CD14-positive monocyte (primary cell): ENCODE measurements around the gene HSD11B2. TPM values are rescaled to one million over a fixed set of nuclear protein-coding genes. Genes with fewer than 3 reads are reported as not detected.

ENCODE experiments used
- DNase-seq, 3 donors: peaks; one replicate each; pipeline ENCODE4 v3.0.0-alpha.2; 2011 to 2022
- H2AFZ ChIP-seq: 2 replicates; pipeline ENCODE4 v1.6.0; 2012; ENCODE audit warnings: mild to moderate bottlenecking, low read depth, low read length, inconsistent platforms; ENCODE audit not compliant: insufficient read depth, poor library complexity, severe bottlenecking
- H3K27ac ChIP-seq, 2 donors: 1 replicate in 1 of 2; 2 replicates in 1 of 2; pipeline ENCODE4 v1.5.1; 2012 to 2013; ENCODE audit warnings: low read length in 2 of 2, control low read depth in 1 of 2, inconsistent platforms in 1 of 2, low read depth in 1 of 2, mild to moderate bottlenecking in 1 of 2
- H3K27me3 ChIP-seq, 2 donors: one replicate each; pipeline versions ENCODE4 v1.6.0 to v1.6.1; 2011 to 2013; ENCODE audit warnings: low read length in 2 of 2; ENCODE audit not compliant: control insufficient read depth in 2 of 2, insufficient read depth in 2 of 2
- H3K36me3 ChIP-seq, 2 donors: replicated peaks in 1 of 2; 1 replicate in 1 of 2; 2 replicates in 1 of 2; pipeline versions ENCODE4 v1.5.1 to v1.6.1; 2012 to 2013; ENCODE audit warnings: low read length in 2 of 2, control low read depth in 1 of 2, inconsistent platforms in 1 of 2, mild to moderate bottlenecking in 1 of 2; ENCODE audit not compliant: insufficient read depth in 2 of 2, control insufficient read depth in 1 of 2
- H3K4me1 ChIP-seq, 2 donors: 1 replicate in 1 of 2; 2 replicates in 1 of 2; pipeline versions ENCODE4 v1.5.1 to v1.6.1; 2012 to 2013; ENCODE audit warnings: low read length in 2 of 2, control low read depth in 1 of 2, inconsistent platforms in 1 of 2, mild to moderate bottlenecking in 1 of 2, moderate library complexity in 1 of 2; ENCODE audit not compliant: insufficient read depth in 2 of 2, control insufficient read depth in 1 of 2
- H3K4me2 ChIP-seq: replicated peaks from 2 replicates; pipeline ENCODE3; 2012; ENCODE audit warnings: low read length, moderate library complexity, mild to moderate bottlenecking; ENCODE audit not compliant: poor library complexity, severe bottlenecking; ENCODE audit errors: extremely low read depth
- H3K4me3 ChIP-seq, 3 experiments: fragments of 200-600 bp in 1 of 3; sonication (generic) in 1 of 3; replicated peaks in 1 of 3; 1 replicate in 2 of 3; 2 replicates in 1 of 3; pipeline ENCODE4 v1.5.1; 2011 to 2013; ENCODE audit warnings: low read length in 3 of 3, mild to moderate bottlenecking in 3 of 3, control low read depth in 2 of 3, low read depth in 2 of 3, inconsistent platforms in 1 of 3, moderate library complexity in 1 of 3
- H3K79me2 ChIP-seq: 2 replicates; pipeline ENCODE4 v1.6.0; 2012; ENCODE audit warnings: mild to moderate bottlenecking, control low read depth, inconsistent platforms, low read length, moderate library complexity; ENCODE audit not compliant: insufficient read depth
- H3K9ac ChIP-seq: 2 replicates; pipeline ENCODE4 v1.6.0; 2017; ENCODE audit warnings: low read length, mild to moderate bottlenecking; ENCODE audit not compliant: insufficient read depth, poor library complexity, severe bottlenecking
- H3K9me3 ChIP-seq, 2 donors: replicated peaks in 1 of 2; 1 replicate in 1 of 2; 2 replicates in 1 of 2; pipeline versions ENCODE4 v1.5.1 to v1.6.1; 2012 to 2013; ENCODE audit warnings: low read length in 2 of 2, control low read depth in 1 of 2; ENCODE audit not compliant: control insufficient read depth in 1 of 2, insufficient read depth in 1 of 2
- H4K20me1 ChIP-seq: 2 replicates; pipeline ENCODE4 v1.6.0; 2012; ENCODE audit warnings: mild to moderate bottlenecking, low read length, control low read depth, moderate library complexity; ENCODE audit not compliant: insufficient read depth
- H3K27ac Mint-ChIP-seq, 7 donors: one replicate each; pipeline ENCODE4 v1.8.0; 2020; ENCODE audit warnings: mild to moderate bottlenecking in 7 of 7, mixed read lengths in 7 of 7, moderate library complexity in 6 of 7, inconsistent platforms in 2 of 7
- H3K27me3 Mint-ChIP-seq, 3 donors: one replicate each; pipeline ENCODE4 v1.8.0; 2021 to 2022; ENCODE audit warnings: low read depth in 3 of 3, mild to moderate bottlenecking in 3 of 3, mixed read lengths in 3 of 3, moderate library complexity in 3 of 3, inconsistent platforms in 1 of 3
- H3K36me3 Mint-ChIP-seq, 2 donors: one replicate each; pipeline ENCODE4 v1.8.0; 2020; ENCODE audit warnings: mixed read lengths in 2 of 2, inconsistent platforms in 1 of 2, mild to moderate bottlenecking in 1 of 2
- H3K4me1 Mint-ChIP-seq: one replicate; pipeline ENCODE4 v1.8.0; 2020; ENCODE audit warnings: mild to moderate bottlenecking, mixed read lengths
- H3K4me3 Mint-ChIP-seq, 2 donors: one replicate each; pipeline ENCODE4 v1.8.0; 2020; ENCODE audit warnings: mild to moderate bottlenecking in 2 of 2, mixed read lengths in 2 of 2, moderate library complexity in 1 of 2
- H3K9me3 Mint-ChIP-seq, 7 donors: one replicate each; pipeline ENCODE4 v1.8.0; 2020 to 2022; ENCODE audit warnings: mixed read lengths in 7 of 7, mild to moderate bottlenecking in 6 of 7, moderate library complexity in 6 of 7, inconsistent platforms in 2 of 7
- CTCF ChIP-seq: fragments of 200-600 bp; IDR thresholded peaks from one replicate; pipeline ENCODE4 v1.8.0; 2022; ENCODE audit warnings: antibody characterized with exemption, mild to moderate bottlenecking
- WGBS: methylation state at CpG from one replicate; pipeline ENCODE4 v1.1.5; 2013; ENCODE audit warnings: missing lambda C conversion rate; ENCODE audit not compliant: insufficient coverage; 5-methylcytosine and 5-hydroxymethylcytosine counted together
- intact Hi-C, 2 donors: fragments of 100-400 bp; cut with micrococcal nuclease; formaldehyde crosslinking; loops; one replicate each; pipeline versions ENCODE4 v1.15.0 to v1.15.1; 2023
- polyA plus RNA-seq, 3 donors: library from polyadenylated mRNA; depleted of rRNA in 1 of 3; unstranded in 2 of 3; stranded (reverse) in 1 of 3; fragments of 300-500 nt in 2 of 3; fragments of >200 nt in 1 of 3; fragmentation: Illumina TruSeq in 2 of 3; gene quantifications; 1 replicate in 2 of 3; 2 replicates in 1 of 3; pipeline ENCODE4 v1.2.3, GENCODE V29; 2012 to 2021

The HSD11B2 gene
- polyA plus RNA-seq, 3 donors, result not detected

- no peak overlapping the region for H3K4me3 Mint-ChIP-seq
- Histone ChIP-seq H3K27me3 (no peaks in the 10 kb centered on the region), H3K4me2 (no peak overlapping the region), H4K20me1 (peaks cover 100% of the 10 kb centered on the region), H3K79me2 (peaks cover 94% of the 10 kb centered on the region), H3K4me1 (no peaks in the 10 kb centered on the region), H3K9ac (no peak overlapping the region), H2AFZ (no peak overlapping the region), H3K9me3 (no peaks in the 10 kb centered on the region), H3K27ac (peak overlapping the region in 1 of 2 donors; percentile 41), H3K36me3 (peaks cover 95 to 100% of the 10 kb centered on the region in 2 donors), H3K4me3 (no peak overlapping the region)
- WGBS, result 97% methylated on average over 3 of the region's 5 CpGs
- H3K27me3 Mint-ChIP-seq, result no peaks in the 10 kb centered on the region
- TF ChIP-seq CTCF, result no peak
- H3K4me1 Mint-ChIP-seq, result peaks cover 4% of the 10 kb centered on the region
- peaks cover 62 to 97% of the 10 kb centered on the region in 2 donors for H3K36me3 Mint-ChIP-seq
- H3K27ac Mint-ChIP-seq, result no peak overlapping the region
- no peak for DNase-seq
- H3K9me3 Mint-ChIP-seq, result no peaks in the 10 kb centered on the region
- intact Hi-C loops, result no loop called here
These were observed 17.7 kb downstream of the HSD11B2 start for GRCh38 chr16:67448580-67448979.

GRCh38 chr16:67449336-67449735 is 18.4 kb downstream of the HSD11B2 start:
- no peaks in the 10 kb centered on the region for H3K9me3 ChIP-seq
- H3K4me3 Mint-ChIP-seq, result no peak overlapping the region
- peaks cover 93 to 99% of the 10 kb centered on the region in 2 donors for H3K36me3 ChIP-seq
- H3K9me3 Mint-ChIP-seq, result peaks cover 0 to 2% (median 0%) of the 10 kb centered on the region in 7 donors
- no peak for DNase-seq
- no peaks in the 10 kb centered on the region for H3K4me1 ChIP-seq
- no peak overlapping the region for H3K4me2 ChIP-seq
- peaks cover 65 to 99% of the 10 kb centered on the region in 2 donors for H3K36me3 Mint-ChIP-seq
- 91% methylated on average over 2 of the region's 2 CpGs for WGBS
- no peaks in the 10 kb centered on the region for H3K27me3 ChIP-seq
- H3K4me3 ChIP-seq, result no peak overlapping the region
- peaks cover 100% of the 10 kb centered on the region for H4K20me1 ChIP-seq
- peaks cover 4% of the 10 kb centered on the region for H3K4me1 Mint-ChIP-seq
- H3K9ac ChIP-seq, result no peak overlapping the region
- TF ChIP-seq CTCF, result no peak
- H3K27ac Mint-ChIP-seq, result peak overlapping the region in 1 of 7 donors; percentile 29
- H3K27me3 Mint-ChIP-seq, result no peaks in the 10 kb centered on the region
- peak overlapping the region in 1 of 2 donors; percentile 41 for H3K27ac ChIP-seq
- H2AFZ ChIP-seq, result no peak overlapping the region
- intact Hi-C loops, result no loop called here
- peaks cover 97% of the 10 kb centered on the region for H3K79me2 ChIP-seq
